IMR-90 (cell line): Measurements from ENCODE around the gene SPEF2. TPM values are rescaled to one million over a fixed set of nuclear protein-coding genes. Genes with fewer than 3 reads are reported as not detected.

Experiments
- ATAC-seq: fragments of 200-7000 bp; cut with Tn5 transposase; 2 replicates; pipeline ENCODE4 v1.9.1; 2020; ENCODE audit warnings: low read depth, mild to moderate bottlenecking, moderate library complexity
- BruUV-seq: library from RNA; stranded (reverse); fragments of 400-500 nt; replicated peaks from 2 replicates; lab custom pipeline; 2021; lab: Mats Ljungman, UMichigan
- CTCF ChIA-PET: fragments of 300-600 bp; formaldehyde crosslinking; extraction: SDS; loops from one replicate; lab custom pipeline; 2021; ENCODE audit warnings: antibody characterized with exemption; lab: Yijun Ruan, JAX
- POLR2A ChIA-PET: fragments of 300-600 bp; sonication (Branson Sonifier 250); formaldehyde crosslinking; loops from one replicate; lab custom pipeline; 2022; ENCODE audit warnings: antibody characterized with exemption; ENCODE audit not compliant: unreplicated experiment; lab: Charles Lee
- DNase-seq: peaks from one replicate; pipeline ENCODE4 v3.0.0; 2013
- H2AFZ ChIP-seq: replicated peaks from 2 replicates; pipeline ENCODE3; 2013; ENCODE audit warnings: low read length, mild to moderate bottlenecking; ENCODE audit not compliant: poor library complexity
- H2AK5ac ChIP-seq: 2 replicates; pipeline ENCODE4 v1.6.1; 2013; ENCODE audit warnings: low read depth, low read length, inconsistent platforms
- H2AK9ac ChIP-seq: replicated peaks from 2 replicates; pipeline ENCODE3; 2013; ENCODE audit warnings: mild to moderate bottlenecking, low read depth, low read length, moderate library complexity; ENCODE audit not compliant: poor library complexity
- H2BK120ac ChIP-seq: 2 replicates; pipeline ENCODE4 v1.6.1; 2013; ENCODE audit warnings: low read depth, low read length, inconsistent platforms
- H2BK15ac ChIP-seq: 3 replicates; pipeline ENCODE4 v1.6.1; 2013; ENCODE audit warnings: low read depth, low read length, inconsistent platforms
- H2BK20ac ChIP-seq: 2 replicates; pipeline ENCODE4 v1.6.1; 2013; ENCODE audit warnings: low read depth, mild to moderate bottlenecking, inconsistent platforms, low read length, moderate library complexity
- H2BK5ac ChIP-seq: 2 replicates; pipeline ENCODE4 v1.6.1; 2013; ENCODE audit warnings: mild to moderate bottlenecking, low read depth, low read length, inconsistent platforms; ENCODE audit not compliant: poor library complexity, severe bottlenecking
- H3K14ac ChIP-seq: replicated peaks from 2 replicates; pipeline ENCODE4 v1.6.1; 2013; ENCODE audit warnings: low read depth, low read length, inconsistent platforms
- H3K18ac ChIP-seq: 2 replicates; pipeline ENCODE4 v1.6.1; 2013; ENCODE audit warnings: low read depth, low read length, control low read depth
- H3K23ac ChIP-seq: 2 replicates; pipeline ENCODE4 v1.6.1; 2013; ENCODE audit warnings: low read depth, low read length, inconsistent platforms
- H3K27ac ChIP-seq: 2 replicates; pipeline ENCODE4 v1.5.1; 2013; ENCODE audit warnings: mild to moderate bottlenecking, control low read depth, low read length; ENCODE audit not compliant: insufficient read depth
- H3K27me3 ChIP-seq: 2 replicates; pipeline ENCODE4 v1.6.1; 2013; ENCODE audit warnings: low read length; ENCODE audit not compliant: control insufficient read depth, insufficient read depth
- H3K36me3 ChIP-seq: 2 replicates; pipeline ENCODE4 v1.6.1; 2013; ENCODE audit warnings: low read length, mixed read lengths; ENCODE audit not compliant: control insufficient read depth, insufficient read depth
- H3K4ac ChIP-seq: 2 replicates; pipeline ENCODE4 v1.6.1; 2013; ENCODE audit warnings: low read depth, low read length, inconsistent platforms
- H3K4me1 ChIP-seq: 2 replicates; pipeline ENCODE4 v1.6.1; 2013; ENCODE audit warnings: low read length, mixed read lengths; ENCODE audit not compliant: control insufficient read depth, insufficient read depth
- H3K4me2 ChIP-seq: 2 replicates; pipeline ENCODE4 v1.6.1; 2013; ENCODE audit warnings: low read depth, mild to moderate bottlenecking, control low read depth, low read length, moderate library complexity
- H3K4me3 ChIP-seq: 2 replicates; pipeline ENCODE4 v1.5.1; 2013; ENCODE audit warnings: low read depth, mild to moderate bottlenecking, control low read depth, low read length, moderate library complexity; ENCODE audit not compliant: insufficient read depth
- H3K56ac ChIP-seq: 2 replicates; pipeline ENCODE4 v1.6.1; 2013; ENCODE audit warnings: low read length, inconsistent platforms; ENCODE audit not compliant: insufficient read depth; ENCODE audit errors: extremely low read depth
- H3K79me1 ChIP-seq, 2 experiments: 2 replicates each; pipeline ENCODE4 v1.6.1; 2013; ENCODE audit warnings: low read length in 2 of 2, inconsistent platforms in 1 of 2, low read depth in 1 of 2
- H3K9ac ChIP-seq: 2 replicates; pipeline ENCODE4 v1.6.1; 2013; ENCODE audit warnings: low read depth, low read length, control low read depth
- H3K9me1 ChIP-seq: 2 replicates; pipeline ENCODE4 v1.6.1; 2013; ENCODE audit warnings: low read length, inconsistent platforms; ENCODE audit not compliant: insufficient read depth
- H3K9me3 ChIP-seq: 2 replicates; pipeline ENCODE4 v1.6.1; 2013; ENCODE audit warnings: low read length; ENCODE audit not compliant: control insufficient read depth, insufficient read depth
- H4K20me1 ChIP-seq: 2 replicates; pipeline ENCODE4 v1.6.1; 2013; ENCODE audit warnings: low read length, inconsistent platforms; ENCODE audit not compliant: insufficient read depth
- H4K5ac ChIP-seq: 2 replicates; pipeline ENCODE4 v1.6.1; 2013; ENCODE audit warnings: mild to moderate bottlenecking, low read depth, low read length, control low read depth
- H4K8ac ChIP-seq, 2 experiments: 2 replicates each; pipeline ENCODE4 v1.6.1; 2013; ENCODE audit warnings: low read depth in 2 of 2, low read length in 2 of 2, control low read depth in 1 of 2, inconsistent platforms in 1 of 2
- H4K91ac ChIP-seq: 2 replicates; pipeline ENCODE4 v1.6.1; 2013; ENCODE audit warnings: low read depth, low read length, inconsistent platforms; ENCODE audit not compliant: insufficient read depth
- ELK1 ChIP-seq: fragments of 150-350 bp; IDR thresholded peaks from 2 replicates; pipeline ENCODE4 v1.6.1; 2016; ENCODE audit warnings: low read depth, mild to moderate bottlenecking, low read length, moderate library complexity, borderline replicate concordance
- FOS ChIP-seq: fragments of 150-350 bp; IDR thresholded peaks from 2 replicates; pipeline ENCODE4 v1.6.1; 2016; ENCODE audit warnings: low read depth, low read length
- MAZ ChIP-seq: IDR thresholded peaks from 2 replicates; pipeline ENCODE4 v1.6.1; 2012; ENCODE audit warnings: low read depth, mild to moderate bottlenecking, low read length, improper control_type of control experiment, moderate library complexity, borderline replicate concordance
- NFE2L2 ChIP-seq: fragments of 150-350 bp; IDR thresholded peaks from 2 replicates; pipeline ENCODE4 v1.6.1; 2016; ENCODE audit warnings: low read depth, mild to moderate bottlenecking, low read length
- POLR2A ChIP-seq: IDR thresholded peaks from 2 replicates; pipeline ENCODE4 v1.6.1; 2012; ENCODE audit warnings: mild to moderate bottlenecking, low read depth, low read length
- RAD21 ChIP-seq: IDR thresholded peaks from 2 replicates; pipeline ENCODE4 v1.6.1; 2012; ENCODE audit warnings: low read length, improper control_type of control experiment
- SMC3 ChIP-seq: fragments of 150-350 bp; IDR thresholded peaks from 2 replicates; pipeline ENCODE4 v1.6.1; 2016; ENCODE audit warnings: low read depth, mild to moderate bottlenecking, antibody characterized with exemption, low read length, moderate library complexity
- USF2 ChIP-seq: fragments of 150-350 bp; IDR thresholded peaks from 2 replicates; pipeline ENCODE4 v1.6.1; 2017; ENCODE audit warnings: mild to moderate bottlenecking, antibody characterized with exemption, low read length, low read depth
- WGBS, 2 experiments: methylation state at CpG; one replicate each; pipeline versions ENCODE4 v1.1.5 to v1.1.7; 2013; ENCODE audit warnings: missing lambda C conversion rate in 2 of 2; ENCODE audit not compliant: insufficient read length in 1 of 2; ENCODE audit errors: extremely low coverage in 2 of 2; 5-methylcytosine and 5-hydroxymethylcytosine counted together
- dilution Hi-C: fragments of 300-500 bp; cut with HindIII; formaldehyde crosslinking; loops from one replicate; pipeline ENCODE4 v1.14.3; 2018; ENCODE audit warnings: low sequenced_read_pairs; ENCODE audit not compliant: unreplicated experiment
- in situ Hi-C: fragments of 300-500 bp; cut with MboI; formaldehyde crosslinking; loops from 3 replicates; pipeline ENCODE4 v1.14.3; 2019; ENCODE audit warnings: low sequenced_read_pairs, inconsistent platforms, mixed read lengths
- intact Hi-C: fragments of 100-400 bp; cut with micrococcal nuclease; formaldehyde crosslinking; loops from 2 replicates; pipeline ENCODE4 v1.10.0; 2022
- polyA plus RNA-seq, 3 experiments: library from polyadenylated mRNA; depleted of rRNA; stranded (reverse); fragments of >200 nt; gene quantifications; 2 replicates each; pipeline ENCODE4 v1.2.3, GENCODE V29; 2012; ENCODE audit warnings: low replicate concordance in 1 of 3
- total RNA-seq: library from RNA; depleted of rRNA; stranded (reverse); fragments of >200 nt; gene quantifications from 2 replicates; pipeline ENCODE4 v1.2.3, GENCODE V29; 2012

SPEF2 gene
- total and polyA plus RNA-seq, 2 of the 4 experiments (the other 2 are of a cell fraction): 1.7 to 2.3 TPM

GRCh38 chr5:35813521-35813920 is 195.9 kb downstream of the SPEF2 start:
- Histone ChIP-seq H3K36me3 (no peaks in the 10 kb centered on the region), H3K4me2 (no peak overlapping the region), H2BK20ac (no peak overlapping the region), H3K18ac (no peak overlapping the region), H2AK5ac (no peak overlapping the region), H3K27ac (no peak overlapping the region), H3K4me3 (no peak overlapping the region), H4K20me1 (no peaks in the 10 kb centered on the region), H3K27me3 (no peaks in the 10 kb centered on the region), H2BK5ac (no peak overlapping the region), H3K23ac (no peak overlapping the region), H3K4ac (no peak overlapping the region), H2AK9ac (no peak overlapping the region), H3K9me3 (no peaks in the 10 kb centered on the region), H3K9ac (no peak overlapping the region), H4K5ac (no peak overlapping the region), H3K4me1 (peaks cover 3% of the 10 kb centered on the region), H3K56ac (no peak overlapping the region), H2BK15ac (no peak overlapping the region), H3K14ac (no peak overlapping the region), H2AFZ (no peak overlapping the region), H3K79me1 (no peaks in the 10 kb centered on the region), H3K9me1 (no peaks in the 10 kb centered on the region), H2BK120ac (no peak overlapping the region), H4K91ac (no peak overlapping the region), H4K8ac (no peak overlapping the region)
- no CpG with 5 or more reads among the region's 1 CpG for WGBS, 2 experiments
- DNase-seq: peak; percentile 44
- TF ChIP-seq NFE2L2 (no peak), ELK1 (no peak), POLR2A (no peak), RAD21 (no peak), SMC3 (no peak), MAZ (no peak), USF2 (no peak), FOS (no peak)
- ATAC-seq: no peak
- no TSS peak for BruUV-seq
- intact Hi-C loops (no loop called here), in situ Hi-C loops (no loop called here), dilution Hi-C loops (no loop called here)
- ChIA-PET CTCF (interaction anchor here (0.6 to 1.1 kb wide), 2 partner anchors 23 to 97 kb away, joined by 4 read pairs; no protein-coding TSS in a partner anchor), POLR2A (no interaction called here)
